Kidney capillary endothelial cell (primary cell): Measurements from ENCODE around the gene NKPD1.

Experiments
- DNase-seq: peaks from one replicate; pipeline ENCODE4 v3.0.0-alpha.2; 2018; ENCODE audit warnings: low spot score

Gene NKPD1

GRCh38 chr19:45117167-45117594 is 43.6 kb downstream of the NKPD1 start:
- DNase-seq, result no peak

- no peak for DNase-seq
These were observed 44.8 kb downstream of the NKPD1 start for GRCh38 chr19:45115809-45116615.

GRCh38 chr19:45114116-45114515 is 46.7 kb downstream of the NKPD1 start:
- DNase-seq, result no peak

- no peak for DNase-seq
These were observed 47.2 kb downstream of the NKPD1 start for GRCh38 chr19:45113628-45114027.

- DNase-seq, result no peak
These were observed 48.5 kb downstream of the NKPD1 start for GRCh38 chr19:45112111-45112827.
